Measurements from ENCODE around the gene MRPS26.
"Not testable (repeated sequence)": the region's sequence is repeated elsewhere in the genome, so short reads cannot be mapped to it uniquely, and the experiment has no call there.

The MRPS26 gene

GRCh38 chr20:3043322-3043721, 2.5 kb upstream of the MRPS26 start, which contains the start of gene GNRH2:
GNRH2 (plus strand) TSS chr20:3043622; CDS start chr20:3044415, 793 bp downstream.
- DNase-seq, result no peak

- no peak for DNase-seq
Observed at GRCh38 chr20:3044336-3044965, 1.4 kb upstream of the MRPS26 start.

GRCh38 chr20:3045042-3045815, 623 bp upstream of the MRPS26 start:
- peak; percentile 77 for DNase-seq

GRCh38 chr20:3046677-3047462, 1.0 kb downstream of the MRPS26 start:
- DNase-seq, result peak; percentile 27

GRCh38 chr20:3047486-3048419, 1.9 kb downstream of the MRPS26 start:
- no peak for DNase-seq

GRCh38 chr20:3051385-3052019, 5.7 kb downstream of the MRPS26 start:
- no peak for DNase-seq

- DNase-seq, result no peak
Observed at GRCh38 chr20:3059489-3059888, 13.6 kb downstream of the MRPS26 start.

GRCh38 chr20:3064119-3064518, 18.3 kb downstream of the MRPS26 start:
- DNase-seq, result not testable (repeated sequence)

GRCh38 chr20:3067139-3068014, 21.5 kb downstream of the MRPS26 start:
- DNase-seq, result no peak

GRCh38 chr20:3068075-3068474, 22.2 kb downstream of the MRPS26 start:
- DNase-seq, result no peak

- DNase-seq, result peak; percentile 42
Observed at GRCh38 chr20:3068986-3069900, 23.4 kb downstream of the MRPS26 start.

GRCh38 chr20:3070725-3071124, 24.9 kb downstream of the MRPS26 start:
- no peak for DNase-seq

- DNase-seq, result no peak
Observed at GRCh38 chr20:3071266-3071609, 25.4 kb downstream of the MRPS26 start.

GRCh38 chr20:3071610-3072529, 26.0 kb downstream of the MRPS26 start, which contains the start of gene OXT:
OXT (plus strand) TSS chr20:3071620; CDS start chr20:3071656, 36 bp downstream.
- DNase-seq, result peak; percentile 77

GRCh38 chr20:3072530-3073250, 26.8 kb downstream of the MRPS26 start:
- DNase-seq, result no peak

- peak; percentile 44 for DNase-seq
Observed at GRCh38 chr20:3073251-3073643, 27.4 kb downstream of the MRPS26 start.

GRCh38 chr20:3074812-3075211, 29.0 kb downstream of the MRPS26 start:
- no peak for DNase-seq

- not testable (repeated sequence) for DNase-seq
Observed at GRCh38 chr20:3075315-3075714, 29.5 kb downstream of the MRPS26 start.

Data from activated CD4-positive, alpha-beta T cell treated with anti-CD3 and anti-CD28 coated beads for 48 hours (primary cell).